KBM-7 (cell line): ENCODE results near the gene COX14.

Source experiments
- DNase-seq: peaks from one replicate; pipeline ENCODE4 v3.0.0-alpha.2; 2015
- in situ Hi-C: fragments of 300-500 bp; cut with MboI; formaldehyde crosslinking; loops from 2 replicates; pipeline ENCODE4 v1.14.3; 2020; ENCODE audit warnings: low sequenced_read_pairs, low pct_unique_long_range_greater_than_20kb, mixed read lengths

The COX14 gene

GRCh38 chr12:50111693-50112455, at the start of gene COX14:
COX14 (plus strand) TSS chr12:50112236; CDS start chr12:50120044, 7,808 bp downstream.
- DNase-seq: peak; percentile 100
- in situ Hi-C loops: no loop called here

- in situ Hi-C loops: loop anchor here (10.0 kb wide), 1 partner anchor 88 kb away; the partner anchor contains the start of gene AQP6
- DNase-seq: no peak
These were observed 49.1 kb upstream of the COX14 start for GRCh38 chr12:50062728-50063460.

- in situ Hi-C loops: loop anchor here (10.0 kb wide), 1 partner anchor 91 kb away; the partner anchor contains the start of gene AQP6
- DNase-seq: no peak
These were observed 46.2 kb upstream of the COX14 start for GRCh38 chr12:50065726-50066310.

GRCh38 chr12:50066402-50066801, 45.6 kb upstream of the COX14 start:
- DNase-seq: no peak
- in situ Hi-C loops: loop anchor here (10.0 kb wide), 1 partner anchor 92 kb away; the partner anchor contains the start of gene AQP6

GRCh38 chr12:50069069-50069468, 43.0 kb upstream of the COX14 start:
- DNase-seq: no peak
- in situ Hi-C loops: loop anchor here (10.0 kb wide), 1 partner anchor 94 kb away; the partner anchor contains the start of gene AQP6

- DNase-seq: no peak
- in situ Hi-C loops: loop anchor here (10.0 kb wide), 1 partner anchor 95 kb away; the partner anchor contains the start of gene AQP6
These were observed 42.5 kb upstream of the COX14 start for GRCh38 chr12:50069539-50069938.

- DNase-seq: peak; percentile 88
- in situ Hi-C loops: no loop called here
These were observed 41.5 kb upstream of the COX14 start for GRCh38 chr12:50070314-50071060.

- in situ Hi-C loops: no loop called here
- DNase-seq: no peak
These were observed 39.7 kb upstream of the COX14 start for GRCh38 chr12:50072198-50072907.

GRCh38 chr12:50073206-50073605, 38.8 kb upstream of the COX14 start:
- in situ Hi-C loops: no loop called here
- DNase-seq: no peak

GRCh38 chr12:50073712-50074111, 38.3 kb upstream of the COX14 start:
- DNase-seq: no peak
- in situ Hi-C loops: no loop called here

GRCh38 chr12:50074936-50075807, 36.9 kb upstream of the COX14 start:
- in situ Hi-C loops: no loop called here
- peak; percentile 73 for DNase-seq

GRCh38 chr12:50075808-50076170, 36.2 kb upstream of the COX14 start:
- no peak for DNase-seq
- in situ Hi-C loops: no loop called here

- no peak for DNase-seq
- in situ Hi-C loops: no loop called here
These were observed 34.9 kb upstream of the COX14 start for GRCh38 chr12:50077099-50077498.

- in situ Hi-C loops: no loop called here
- DNase-seq: no peak
These were observed 33.8 kb upstream of the COX14 start for GRCh38 chr12:50078281-50078680.

GRCh38 chr12:50079771-50080170, 32.3 kb upstream of the COX14 start:
- in situ Hi-C loops: no loop called here
- no peak for DNase-seq

- in situ Hi-C loops: no loop called here
- DNase-seq: no peak
These were observed 30.8 kb upstream of the COX14 start for GRCh38 chr12:50081096-50081808.

- in situ Hi-C loops: no loop called here
- DNase-seq: no peak
These were observed 29.4 kb upstream of the COX14 start for GRCh38 chr12:50082644-50083043.
